WTC11 (cell line): ENCODE data around the gene NDUFA11. TPM values are rescaled to one million over a fixed set of nuclear protein-coding genes. Genes with fewer than 3 reads are reported as not detected.
A peak's percentile ranks its signal among the peaks of the same experiment; 100 is the strongest.

Experiments
- ATAC-seq: fragments of 200-7000 bp; cut with Tn5 transposase; 2 replicates; pipeline ENCODE4 v1.10.0; 2021; ENCODE audit warnings: mild to moderate bottlenecking, moderate library complexity
- CTCF ChIA-PET: fragments of 300-600 bp; sonication (Branson Sonifier 250); formaldehyde crosslinking; loops from one replicate; lab custom pipeline; 2021; ENCODE audit warnings: antibody characterized with exemption; lab: Charles Lee
- POLR2A ChIA-PET: fragments of 350-600 bp; sonication (Branson Sonifier 250); formaldehyde crosslinking; loops from one replicate; lab custom pipeline; 2021; ENCODE audit warnings: antibody characterized with exemption; lab: Charles Lee
- DNase-seq: peaks from one replicate; pipeline ENCODE4 v3.0.0; 2021; ENCODE audit warnings: low spot score
- H3K27ac Mint-ChIP-seq: 2 replicates; pipeline ENCODE4 v1.8.0; 2021; ENCODE audit warnings: mixed read lengths
- H3K27me3 Mint-ChIP-seq: 2 replicates; pipeline ENCODE4 v1.8.0; 2021; ENCODE audit warnings: low read depth, mild to moderate bottlenecking, moderate library complexity, mixed read lengths
- H3K36me3 Mint-ChIP-seq: 2 replicates; pipeline ENCODE4 v1.8.0; 2021; ENCODE audit warnings: mixed read lengths
- H3K4me1 Mint-ChIP-seq: 2 replicates; pipeline ENCODE4 v1.8.0; 2022; ENCODE audit warnings: mixed read lengths
- H3K4me3 Mint-ChIP-seq: 2 replicates; pipeline ENCODE4 v1.8.0; 2021; ENCODE audit warnings: mild to moderate bottlenecking, moderate library complexity, mixed read lengths
- H3K9me3 Mint-ChIP-seq: 2 replicates; pipeline ENCODE4 v1.8.0; 2021; ENCODE audit warnings: mixed read lengths
- CBFB ChIP-seq: sonication (generic); formaldehyde crosslinking; IDR thresholded peaks from 2 replicates; pipeline ENCODE4 v1.8.1; 2022; ENCODE audit warnings: mild to moderate bottlenecking, low read depth, missing genetic modification reagents
- ETV6 ChIP-seq: sonication (generic); formaldehyde crosslinking; IDR thresholded peaks from 2 replicates; pipeline ENCODE4 v1.8.1; 2022; ENCODE audit warnings: mild to moderate bottlenecking, missing genetic modification reagents
- GABPB1 ChIP-seq: sonication (generic); formaldehyde crosslinking; IDR thresholded peaks from 2 replicates; pipeline ENCODE4 v1.8.1; 2023; ENCODE audit warnings: mild to moderate bottlenecking, missing genetic modification reagents
- HMGA2 ChIP-seq: fragments of 250-450 bp; sonication (Bioruptor Pico); IDR thresholded peaks from 2 replicates; pipeline ENCODE4 v1.4.0; 2021; ENCODE audit warnings: mild to moderate bottlenecking, moderate library complexity
- MXD4 ChIP-seq: fragments of 250-450 bp; sonication (Bioruptor Pico); IDR thresholded peaks from 2 replicates; pipeline ENCODE4 v1.8.0; 2021; ENCODE audit warnings: mild to moderate bottlenecking, moderate library complexity, borderline replicate concordance
- OVOL2 ChIP-seq: fragments of 250-450 bp; sonication (Bioruptor Pico); IDR thresholded peaks from 2 replicates; pipeline ENCODE4 v1.9.0; 2021; ENCODE audit warnings: mild to moderate bottlenecking, borderline replicate concordance
- RORB ChIP-seq: fragments of 250-450 bp; sonication (Bioruptor Pico); IDR thresholded peaks from 2 replicates; pipeline ENCODE4 v1.9.0; 2021; ENCODE audit warnings: mild to moderate bottlenecking
- SP1 ChIP-seq: sonication (generic); formaldehyde crosslinking; conservative IDR thresholded peaks from 2 replicates; pipeline ENCODE4 v1.8.1; 2022; ENCODE audit warnings: missing genetic modification reagents
- TEAD1 ChIP-seq: sonication (generic); formaldehyde crosslinking; IDR thresholded peaks from 2 replicates; pipeline ENCODE4 v1.8.0; 2022; ENCODE audit warnings: mild to moderate bottlenecking, missing genetic modification reagents
- total RNA-seq: library from RNA; stranded (reverse); gene quantifications from 3 replicates; pipeline ENCODE4 v1.2.3, GENCODE V29; 2021
- TF ChIP-seq, protein P1 (sequence below): sonication (generic); formaldehyde crosslinking; IDR thresholded peaks from 2 replicates; pipeline ENCODE4 v1.8.1; 2023; ENCODE audit warnings: mild to moderate bottlenecking, missing genetic modification reagents, moderate library complexity
- TF ChIP-seq, protein P2 (sequence below): sonication (generic); formaldehyde crosslinking; IDR thresholded peaks from 2 replicates; pipeline ENCODE4 v1.8.0; 2023; ENCODE audit warnings: mild to moderate bottlenecking, missing genetic modification reagents
- TF ChIP-seq, protein P3 (sequence below): fragments of 250-450 bp; sonication (Bioruptor Pico); IDR thresholded peaks from 2 replicates; pipeline ENCODE4 v1.9.0; 2021; ENCODE audit warnings: mild to moderate bottlenecking, borderline replicate concordance
- TF ChIP-seq, protein P4 (sequence below): sonication (generic); formaldehyde crosslinking; conservative IDR thresholded peaks from 2 replicates; pipeline ENCODE4 v1.8.1; 2023; ENCODE audit warnings: mild to moderate bottlenecking, low read depth, missing genetic modification reagents, moderate library complexity

Gene NDUFA11
- total RNA-seq, 1 experiment from 2014 or later, result 261 TPM

DNA sequence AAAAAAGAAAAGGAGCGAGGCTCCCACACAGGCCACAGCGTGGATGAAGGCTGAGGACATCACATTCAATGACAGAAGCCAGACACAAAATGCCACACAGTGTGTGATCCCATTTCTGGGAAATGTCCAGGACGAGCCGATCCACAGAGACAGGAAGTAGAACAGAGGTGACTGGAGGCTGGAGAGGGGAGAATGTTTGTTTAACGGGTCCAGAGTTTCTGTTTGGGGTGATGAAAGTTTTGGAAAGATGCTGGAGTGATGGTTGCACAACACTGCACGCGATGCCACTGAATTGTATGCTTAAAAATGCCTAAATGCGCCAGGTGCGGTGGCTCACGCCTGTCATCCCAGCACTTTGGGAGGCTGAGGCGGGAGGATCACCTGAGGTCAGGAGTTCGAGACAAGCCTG is 32.6 kb downstream of the NDUFA11 start:
- Mint-ChIP-seq H3K4me1 (no peaks in the 10 kb centered on the region), H3K36me3 (no peaks in the 10 kb centered on the region), H3K27ac (no peak overlapping the region), H3K4me3 (no peak overlapping the region)
- CTCF ChIA-PET, result no interaction called here
- no peak for ATAC-seq
- TF ChIP-seq GABPB1 (CRISPR knock-in tag) (peak; percentile 99), HMGA2 (CRISPR knock-in tag) (no peak)
- TF ChIP-seq, all 79 proteins: peak for 1
- no peak for DNase-seq
- no peaks in the 10 kb centered on the region for H3K9me3 Mint-ChIP-seq
- H3K27me3 Mint-ChIP-seq, result peaks cover 2% of the 10 kb centered on the region; the same call in 1 of the 2 replicates
- POLR2A ChIA-PET, result no interaction called here

DNA sequence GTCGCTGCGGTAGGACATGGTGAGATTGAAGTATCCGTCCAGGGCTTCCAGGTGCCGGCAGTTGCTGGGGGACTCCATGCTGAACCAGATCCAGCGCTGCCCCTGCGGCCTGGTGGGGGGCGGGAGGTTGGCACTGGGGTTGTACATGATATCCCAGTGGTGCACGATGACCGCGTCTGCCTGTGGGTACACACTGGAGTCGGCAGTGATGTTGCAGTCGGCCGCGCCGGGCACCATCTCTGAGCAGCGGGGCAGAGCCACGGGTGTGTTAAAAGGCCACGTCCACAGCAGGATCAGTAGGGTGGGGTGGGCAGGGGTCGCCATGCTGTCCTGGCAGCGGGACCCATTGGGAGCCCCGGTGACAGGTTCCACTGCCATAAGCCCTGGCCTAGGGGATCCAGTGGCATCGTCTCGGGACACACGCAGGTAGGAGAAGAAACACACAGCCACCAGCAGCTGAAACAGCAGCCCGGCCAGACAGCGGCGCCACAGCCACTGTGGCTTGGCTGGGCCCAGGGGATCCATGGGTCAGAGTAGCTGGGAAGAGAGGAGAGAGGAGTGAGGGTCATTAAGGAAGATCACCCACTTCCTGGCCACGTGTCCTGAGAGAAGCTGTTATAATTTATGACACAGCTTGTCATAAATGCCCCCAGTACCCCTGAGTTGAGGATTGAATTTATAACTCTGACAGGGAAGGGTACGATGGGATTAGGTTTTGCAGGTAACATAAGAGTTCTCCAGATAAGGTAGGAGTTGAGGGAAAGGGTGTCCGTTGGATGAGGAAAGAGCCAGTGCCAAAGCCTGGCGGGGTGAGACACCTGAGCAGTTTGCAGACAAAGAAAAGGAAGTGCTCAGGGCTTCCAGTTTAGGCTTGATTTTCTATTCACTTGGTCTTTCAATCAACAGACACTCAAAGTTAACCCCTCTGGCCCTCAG is 36.1 kb downstream of the NDUFA11 start:
- TF ChIP-seq, protein P1, sequence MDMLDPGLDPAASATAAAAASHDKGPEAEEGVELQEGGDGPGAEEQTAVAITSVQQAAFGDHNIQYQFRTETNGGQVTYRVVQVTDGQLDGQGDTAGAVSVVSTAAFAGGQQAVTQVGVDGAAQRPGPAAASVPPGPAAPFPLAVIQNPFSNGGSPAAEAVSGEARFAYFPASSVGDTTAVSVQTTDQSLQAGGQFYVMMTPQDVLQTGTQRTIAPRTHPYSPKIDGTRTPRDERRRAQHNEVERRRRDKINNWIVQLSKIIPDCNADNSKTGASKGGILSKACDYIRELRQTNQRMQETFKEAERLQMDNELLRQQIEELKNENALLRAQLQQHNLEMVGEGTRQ (CRISPR knock-in tag), result no peak
- TF ChIP-seq OVOL2 (no peak), SP1 (CRISPR knock-in tag) (no peak), RORB (CRISPR knock-in tag) (no peak), CBFB (CRISPR knock-in tag) (no peak), ETV6 (CRISPR knock-in tag) (no peak), MXD4 (no peak), TEAD1 (CRISPR knock-in tag) (no peak)
- TF ChIP-seq, protein P2, sequence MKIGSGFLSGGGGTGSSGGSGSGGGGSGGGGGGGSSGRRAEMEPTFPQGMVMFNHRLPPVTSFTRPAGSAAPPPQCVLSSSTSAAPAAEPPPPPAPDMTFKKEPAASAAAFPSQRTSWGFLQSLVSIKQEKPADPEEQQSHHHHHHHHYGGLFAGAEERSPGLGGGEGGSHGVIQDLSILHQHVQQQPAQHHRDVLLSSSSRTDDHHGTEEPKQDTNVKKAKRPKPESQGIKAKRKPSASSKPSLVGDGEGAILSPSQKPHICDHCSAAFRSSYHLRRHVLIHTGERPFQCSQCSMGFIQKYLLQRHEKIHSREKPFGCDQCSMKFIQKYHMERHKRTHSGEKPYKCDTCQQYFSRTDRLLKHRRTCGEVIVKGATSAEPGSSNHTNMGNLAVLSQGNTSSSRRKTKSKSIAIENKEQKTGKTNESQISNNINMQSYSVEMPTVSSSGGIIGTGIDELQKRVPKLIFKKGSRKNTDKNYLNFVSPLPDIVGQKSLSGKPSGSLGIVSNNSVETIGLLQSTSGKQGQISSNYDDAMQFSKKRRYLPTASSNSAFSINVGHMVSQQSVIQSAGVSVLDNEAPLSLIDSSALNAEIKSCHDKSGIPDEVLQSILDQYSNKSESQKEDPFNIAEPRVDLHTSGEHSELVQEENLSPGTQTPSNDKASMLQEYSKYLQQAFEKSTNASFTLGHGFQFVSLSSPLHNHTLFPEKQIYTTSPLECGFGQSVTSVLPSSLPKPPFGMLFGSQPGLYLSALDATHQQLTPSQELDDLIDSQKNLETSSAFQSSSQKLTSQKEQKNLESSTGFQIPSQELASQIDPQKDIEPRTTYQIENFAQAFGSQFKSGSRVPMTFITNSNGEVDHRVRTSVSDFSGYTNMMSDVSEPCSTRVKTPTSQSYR (CRISPR knock-in tag), result no peak
- TF ChIP-seq, protein P3, sequence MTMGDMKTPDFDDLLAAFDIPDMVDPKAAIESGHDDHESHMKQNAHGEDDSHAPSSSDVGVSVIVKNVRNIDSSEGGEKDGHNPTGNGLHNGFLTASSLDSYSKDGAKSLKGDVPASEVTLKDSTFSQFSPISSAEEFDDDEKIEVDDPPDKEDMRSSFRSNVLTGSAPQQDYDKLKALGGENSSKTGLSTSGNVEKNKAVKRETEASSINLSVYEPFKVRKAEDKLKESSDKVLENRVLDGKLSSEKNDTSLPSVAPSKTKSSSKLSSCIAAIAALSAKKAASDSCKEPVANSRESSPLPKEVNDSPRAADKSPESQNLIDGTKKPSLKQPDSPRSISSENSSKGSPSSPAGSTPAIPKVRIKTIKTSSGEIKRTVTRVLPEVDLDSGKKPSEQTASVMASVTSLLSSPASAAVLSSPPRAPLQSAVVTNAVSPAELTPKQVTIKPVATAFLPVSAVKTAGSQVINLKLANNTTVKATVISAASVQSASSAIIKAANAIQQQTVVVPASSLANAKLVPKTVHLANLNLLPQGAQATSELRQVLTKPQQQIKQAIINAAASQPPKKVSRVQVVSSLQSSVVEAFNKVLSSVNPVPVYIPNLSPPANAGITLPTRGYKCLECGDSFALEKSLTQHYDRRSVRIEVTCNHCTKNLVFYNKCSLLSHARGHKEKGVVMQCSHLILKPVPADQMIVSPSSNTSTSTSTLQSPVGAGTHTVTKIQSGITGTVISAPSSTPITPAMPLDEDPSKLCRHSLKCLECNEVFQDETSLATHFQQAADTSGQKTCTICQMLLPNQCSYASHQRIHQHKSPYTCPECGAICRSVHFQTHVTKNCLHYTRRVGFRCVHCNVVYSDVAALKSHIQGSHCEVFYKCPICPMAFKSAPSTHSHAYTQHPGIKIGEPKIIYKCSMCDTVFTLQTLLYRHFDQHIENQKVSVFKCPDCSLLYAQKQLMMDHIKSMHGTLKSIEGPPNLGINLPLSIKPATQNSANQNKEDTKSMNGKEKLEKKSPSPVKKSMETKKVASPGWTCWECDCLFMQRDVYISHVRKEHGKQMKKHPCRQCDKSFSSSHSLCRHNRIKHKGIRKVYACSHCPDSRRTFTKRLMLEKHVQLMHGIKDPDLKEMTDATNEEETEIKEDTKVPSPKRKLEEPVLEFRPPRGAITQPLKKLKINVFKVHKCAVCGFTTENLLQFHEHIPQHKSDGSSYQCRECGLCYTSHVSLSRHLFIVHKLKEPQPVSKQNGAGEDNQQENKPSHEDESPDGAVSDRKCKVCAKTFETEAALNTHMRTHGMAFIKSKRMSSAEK, result no peak
- TF ChIP-seq, protein P4, sequence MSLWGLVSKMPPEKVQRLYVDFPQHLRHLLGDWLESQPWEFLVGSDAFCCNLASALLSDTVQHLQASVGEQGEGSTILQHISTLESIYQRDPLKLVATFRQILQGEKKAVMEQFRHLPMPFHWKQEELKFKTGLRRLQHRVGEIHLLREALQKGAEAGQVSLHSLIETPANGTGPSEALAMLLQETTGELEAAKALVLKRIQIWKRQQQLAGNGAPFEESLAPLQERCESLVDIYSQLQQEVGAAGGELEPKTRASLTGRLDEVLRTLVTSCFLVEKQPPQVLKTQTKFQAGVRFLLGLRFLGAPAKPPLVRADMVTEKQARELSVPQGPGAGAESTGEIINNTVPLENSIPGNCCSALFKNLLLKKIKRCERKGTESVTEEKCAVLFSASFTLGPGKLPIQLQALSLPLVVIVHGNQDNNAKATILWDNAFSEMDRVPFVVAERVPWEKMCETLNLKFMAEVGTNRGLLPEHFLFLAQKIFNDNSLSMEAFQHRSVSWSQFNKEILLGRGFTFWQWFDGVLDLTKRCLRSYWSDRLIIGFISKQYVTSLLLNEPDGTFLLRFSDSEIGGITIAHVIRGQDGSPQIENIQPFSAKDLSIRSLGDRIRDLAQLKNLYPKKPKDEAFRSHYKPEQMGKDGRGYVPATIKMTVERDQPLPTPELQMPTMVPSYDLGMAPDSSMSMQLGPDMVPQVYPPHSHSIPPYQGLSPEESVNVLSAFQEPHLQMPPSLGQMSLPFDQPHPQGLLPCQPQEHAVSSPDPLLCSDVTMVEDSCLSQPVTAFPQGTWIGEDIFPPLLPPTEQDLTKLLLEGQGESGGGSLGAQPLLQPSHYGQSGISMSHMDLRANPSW (CRISPR knock-in tag), result no peak
- H3K9me3 Mint-ChIP-seq, result no peaks in the 10 kb centered on the region
- no peak for DNase-seq
- no peaks in the 10 kb centered on the region for H3K4me1 Mint-ChIP-seq
- POLR2A ChIA-PET, result no interaction called here
- H3K4me3 Mint-ChIP-seq, result no peak overlapping the region
- H3K27ac Mint-ChIP-seq, result no peak overlapping the region
- H3K36me3 Mint-ChIP-seq, result no peaks in the 10 kb centered on the region
- H3K27me3 Mint-ChIP-seq, result peaks cover 2% of the 10 kb centered on the region; the same call in 1 of the 2 replicates
- CTCF ChIA-PET, result no interaction called here
- no peak for ATAC-seq
